Inflammatory macrophage treated with lipopolysaccharide for 4 hours (primary cell): ENCODE measurements around the gene ABCB8.
"Not testable (repeated sequence)": the region's sequence is repeated elsewhere in the genome, so short reads cannot be mapped to it uniquely, and the experiment has no call there.

Experiments
- DNase-seq: peaks from one replicate; pipeline ENCODE4 v3.0.0-alpha.2; 2020

The ABCB8 gene

GRCh38 chr7:151038951-151039849, 10.9 kb downstream of the ABCB8 start:
- peak; percentile 95 for DNase-seq

- DNase-seq = peak; percentile 75
These were observed 11.7 kb downstream of the ABCB8 start for GRCh38 chr7:151039850-151040548.

- no peak for DNase-seq
These were observed 12.5 kb downstream of the ABCB8 start for GRCh38 chr7:151040616-151041375.

GRCh38 chr7:151043449-151043848, 15.2 kb downstream of the ABCB8 start:
- DNase-seq = not testable (repeated sequence)

- DNase-seq = no peak
These were observed 15.7 kb downstream of the ABCB8 start for GRCh38 chr7:151043959-151044358.

- DNase-seq = no peak
These were observed 17.0 kb downstream of the ABCB8 start for GRCh38 chr7:151045262-151045661.

- DNase-seq = no peak
These were observed 17.7 kb downstream of the ABCB8 start for GRCh38 chr7:151045967-151046366.

GRCh38 chr7:151046603-151047573, 18.6 kb downstream of the ABCB8 start:
- DNase-seq = no peak

GRCh38 chr7:151047976-151048815, 19.9 kb downstream of the ABCB8 start, which contains the start of gene ASIC3:
Gene ASIC3 (plus strand): TSS chr7:151048531. CDS start chr7:151048886, 355 bp downstream.
- DNase-seq = no peak

GRCh38 chr7:151048911-151049463, 20.7 kb downstream of the ABCB8 start:
- DNase-seq = no peak

- peak; percentile 29 for DNase-seq
These were observed 22.9 kb downstream of the ABCB8 start for GRCh38 chr7:151051108-151051507.

- DNase-seq = peak; percentile 40
These were observed 24.8 kb downstream of the ABCB8 start for GRCh38 chr7:151053096-151053495.

- DNase-seq = no peak
These were observed 25.5 kb downstream of the ABCB8 start for GRCh38 chr7:151053751-151054150.

- DNase-seq = no peak
These were observed 28.0 kb downstream of the ABCB8 start for GRCh38 chr7:151056283-151056665.

- no peak for DNase-seq
These were observed 28.6 kb downstream of the ABCB8 start for GRCh38 chr7:151056666-151057505.

GRCh38 chr7:151057506-151057988, 29.3 kb downstream of the ABCB8 start, which contains the start of gene CDK5:
Gene CDK5 (minus strand): TSS chr7:151057897. CDS start chr7:151057848, 49 bp downstream.
- DNase-seq = no peak

GRCh38 chr7:151057989-151058780, 29.9 kb downstream of the ABCB8 start:
- DNase-seq = peak; percentile 99

- DNase-seq = peak; percentile 24
These were observed 30.6 kb downstream of the ABCB8 start for GRCh38 chr7:151058781-151059366.
